HepG2 (cell line): ENCODE data around the gene MCF2L.

ENCODE experiments used
- DPF2 ChIP-seq: sonication (generic); formaldehyde crosslinking; IDR thresholded peaks from 2 replicates; pipeline ENCODE4 v1.4.0; 2020; ENCODE audit warnings: mild to moderate bottlenecking, low read depth, missing genetic modification reagents, borderline replicate concordance
- ISL2 ChIP-seq: sonication (generic); formaldehyde crosslinking; IDR thresholded peaks from 2 replicates; pipeline ENCODE4 v1.5.0; 2020; ENCODE audit warnings: missing genetic modification reagents
- NFKBIZ ChIP-seq: IDR thresholded peaks from 2 replicates; pipeline ENCODE4 v1.6.1; 2018; ENCODE audit warnings: missing genetic modification reagents, missing compliant biosample characterization
- NR2C2 ChIP-seq: sonication (generic); formaldehyde crosslinking; IDR thresholded peaks from 2 replicates; pipeline ENCODE4 v1.4.0; 2020; ENCODE audit warnings: missing genetic modification reagents, mild to moderate bottlenecking, moderate library complexity, borderline replicate concordance
- POLR2A ChIP-seq, 2 experiments: IDR thresholded peaks; 2 replicates each; pipeline ENCODE4 v1.6.1; 2011; ENCODE audit warnings: low read depth in 2 of 2, low read length in 2 of 2, mild to moderate bottlenecking in 1 of 2, moderate library complexity in 1 of 2; ENCODE audit not compliant: insufficient read depth in 1 of 2
- SETDB1 ChIP-seq: sonication (generic); formaldehyde crosslinking; IDR thresholded peaks from 2 replicates; pipeline ENCODE4 v1.5.1; 2020; ENCODE audit warnings: missing genetic modification reagents, mild to moderate bottlenecking, borderline replicate concordance
- SMAD1 ChIP-seq: sonication (generic); formaldehyde crosslinking; IDR thresholded peaks from 2 replicates; pipeline ENCODE4 v1.4.0; 2020; ENCODE audit warnings: missing genetic modification reagents, low read depth, mild to moderate bottlenecking, borderline replicate concordance
- SRF ChIP-seq: IDR thresholded peaks from 2 replicates; pipeline ENCODE4 v1.6.1; 2011; ENCODE audit warnings: mild to moderate bottlenecking, low read depth, low read length, moderate library complexity
- ZNF382 ChIP-seq: sonication (generic); formaldehyde crosslinking; IDR thresholded peaks from 2 replicates; pipeline ENCODE4 v1.5.0; 2020; ENCODE audit warnings: missing genetic modification reagents, mild to moderate bottlenecking, borderline replicate concordance
- ZNF430 ChIP-seq: sonication (generic); formaldehyde crosslinking; IDR thresholded peaks from 2 replicates; pipeline ENCODE4 v1.9.0; 2021; ENCODE audit warnings: mild to moderate bottlenecking, missing genetic modification reagents
- ZNF749 ChIP-seq: sonication (generic); formaldehyde crosslinking; IDR thresholded peaks from 2 replicates; pipeline ENCODE4 v1.8.0; 2022; ENCODE audit warnings: mild to moderate bottlenecking, missing genetic modification reagents, moderate library complexity, borderline replicate concordance
- TF ChIP-seq, protein P1 (sequence below): sonication (generic); formaldehyde crosslinking; IDR thresholded peaks from 2 replicates; pipeline ENCODE4 v1.4.0; 2020; ENCODE audit warnings: missing genetic modification reagents

DNA sequence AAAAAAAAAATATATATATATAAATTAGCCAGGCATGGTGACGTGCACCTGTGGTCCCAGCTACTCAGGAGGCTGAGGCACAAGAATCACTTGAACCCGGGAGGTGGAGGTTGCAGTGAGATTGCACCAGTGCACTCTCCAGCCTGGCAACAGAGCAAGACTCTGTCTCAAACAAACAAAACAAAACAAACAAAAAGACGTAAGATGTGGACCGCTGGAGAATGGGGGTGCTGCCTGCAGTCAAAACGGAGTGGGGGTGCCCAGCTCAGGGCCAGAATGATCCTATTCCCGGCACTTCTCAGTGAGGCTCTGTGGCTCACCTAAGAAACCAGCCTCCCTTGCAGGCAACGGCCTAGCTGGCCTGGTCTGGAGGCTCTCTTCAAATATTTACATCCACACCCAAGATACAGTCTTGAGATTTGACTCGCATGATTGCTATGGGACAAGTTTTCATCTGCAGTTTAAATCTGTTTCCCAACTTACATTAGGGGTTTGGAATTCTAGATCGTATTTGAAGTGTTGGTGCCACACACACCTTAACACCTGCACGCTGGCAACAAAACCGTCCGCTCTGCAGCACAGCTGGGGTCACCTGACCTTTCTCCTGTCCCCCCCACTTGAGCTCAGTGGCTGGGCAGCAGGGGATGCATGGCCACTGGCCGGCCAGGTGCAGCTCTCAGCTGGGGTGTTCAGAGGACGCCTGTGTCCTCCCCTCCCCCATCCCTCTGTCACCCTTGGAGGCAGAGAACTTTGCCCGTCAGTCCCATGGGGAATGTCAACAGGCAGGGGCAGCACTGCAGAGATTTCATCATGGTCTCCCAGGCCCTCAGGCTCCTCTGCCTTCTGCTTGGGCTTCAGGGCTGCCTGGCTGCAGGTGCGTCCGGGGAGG is 136.3 kb downstream of the MCF2L start, which contains the start of gene F7:
- peak; percentile 74 to 79 for TF ChIP-seq POLR2A (IDR thresholded peaks at IDR 0.05; ENCODE audit: insufficient read depth in 1 of 2, low read depth in 2 of 2, low read length in 2 of 2)
- TF ChIP-seq, protein P1, sequence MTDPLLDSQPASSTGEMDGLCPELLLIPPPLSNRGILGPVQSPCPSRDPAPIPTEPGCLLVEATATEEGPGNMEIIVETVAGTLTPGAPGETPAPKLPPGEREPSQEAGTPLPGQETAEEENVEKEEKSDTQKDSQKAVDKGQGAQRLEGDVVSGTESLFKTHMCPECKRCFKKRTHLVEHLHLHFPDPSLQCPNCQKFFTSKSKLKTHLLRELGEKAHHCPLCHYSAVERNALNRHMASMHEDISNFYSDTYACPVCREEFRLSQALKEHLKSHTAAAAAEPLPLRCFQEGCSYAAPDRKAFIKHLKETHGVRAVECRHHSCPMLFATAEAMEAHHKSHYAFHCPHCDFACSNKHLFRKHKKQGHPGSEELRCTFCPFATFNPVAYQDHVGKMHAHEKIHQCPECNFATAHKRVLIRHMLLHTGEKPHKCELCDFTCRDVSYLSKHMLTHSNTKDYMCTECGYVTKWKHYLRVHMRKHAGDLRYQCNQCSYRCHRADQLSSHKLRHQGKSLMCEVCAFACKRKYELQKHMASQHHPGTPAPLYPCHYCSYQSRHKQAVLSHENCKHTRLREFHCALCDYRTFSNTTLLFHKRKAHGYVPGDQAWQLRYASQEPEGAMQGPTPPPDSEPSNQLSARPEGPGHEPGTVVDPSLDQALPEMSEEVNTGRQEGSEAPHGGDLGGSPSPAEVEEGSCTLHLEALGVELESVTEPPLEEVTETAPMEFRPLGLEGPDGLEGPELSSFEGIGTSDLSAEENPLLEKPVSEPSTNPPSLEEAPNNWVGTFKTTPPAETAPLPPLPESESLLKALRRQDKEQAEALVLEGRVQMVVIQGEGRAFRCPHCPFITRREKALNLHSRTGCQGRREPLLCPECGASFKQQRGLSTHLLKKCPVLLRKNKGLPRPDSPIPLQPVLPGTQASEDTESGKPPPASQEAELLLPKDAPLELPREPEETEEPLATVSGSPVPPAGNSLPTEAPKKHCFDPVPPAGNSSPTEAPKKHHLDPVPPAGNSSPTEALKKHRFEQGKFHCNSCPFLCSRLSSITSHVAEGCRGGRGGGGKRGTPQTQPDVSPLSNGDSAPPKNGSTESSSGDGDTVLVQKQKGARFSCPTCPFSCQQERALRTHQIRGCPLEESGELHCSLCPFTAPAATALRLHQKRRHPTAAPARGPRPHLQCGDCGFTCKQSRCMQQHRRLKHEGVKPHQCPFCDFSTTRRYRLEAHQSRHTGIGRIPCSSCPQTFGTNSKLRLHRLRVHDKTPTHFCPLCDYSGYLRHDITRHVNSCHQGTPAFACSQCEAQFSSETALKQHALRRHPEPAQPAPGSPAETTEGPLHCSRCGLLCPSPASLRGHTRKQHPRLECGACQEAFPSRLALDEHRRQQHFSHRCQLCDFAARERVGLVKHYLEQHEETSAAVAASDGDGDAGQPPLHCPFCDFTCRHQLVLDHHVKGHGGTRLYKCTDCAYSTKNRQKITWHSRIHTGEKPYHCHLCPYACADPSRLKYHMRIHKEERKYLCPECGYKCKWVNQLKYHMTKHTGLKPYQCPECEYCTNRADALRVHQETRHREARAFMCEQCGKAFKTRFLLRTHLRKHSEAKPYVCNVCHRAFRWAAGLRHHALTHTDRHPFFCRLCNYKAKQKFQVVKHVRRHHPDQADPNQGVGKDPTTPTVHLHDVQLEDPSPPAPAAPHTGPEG (CRISPR knock-in tag), result no peak
- TF ChIP-seq NR2C2, result peak; percentile 62; the same call in 1 of the 2 replicates
- TF ChIP-seq ZNF382 (CRISPR knock-in tag), result no peak
- 0 out of 2 replicates have a peak, but pooled peaks have one; percentile 36 for TF ChIP-seq ISL2 (CRISPR knock-in tag)
- TF ChIP-seq DPF2, result peak; percentile 87
- TF ChIP-seq ZNF430 (CRISPR knock-in tag), result peak; percentile 92
- no peak for TF ChIP-seq SETDB1 (CRISPR knock-in tag)
- no peak for TF ChIP-seq NFKBIZ (CRISPR knock-in tag)
- TF ChIP-seq ZNF749 (CRISPR knock-in tag), result no peak
- TF ChIP-seq SRF, result peak; percentile 48; the same call in 1 of the 2 replicates
- TF ChIP-seq SMAD1, result 0 out of 2 replicates have a peak, but pooled peaks have one; percentile 51
